ENCODE data around the gene MAP2K4. TPM values are rescaled to one million over a fixed set of nuclear protein-coding genes. Genes with fewer than 3 reads are reported as not detected.
A peak's percentile ranks its signal among the peaks of the same experiment; 100 is the strongest.
"Not testable (repeated sequence)": the region's sequence is repeated elsewhere in the genome, so short reads cannot be mapped to it uniquely, and the experiment has no call there.

The MAP2K4 gene
- total RNA-seq (2014; rRNA removed; shearing (Covaris generic)): 18.7 and 22.9 TPM in 2 replicates
- polyA plus RNA-seq (2015; cell fraction: cytosol; rRNA removed): 19.7 and 26.6 TPM in 2 replicates
- 14.5 and 14.8 TPM in 2 replicates for polyA plus RNA-seq (2015; cell fraction: nucleus; rRNA removed)

DNA sequence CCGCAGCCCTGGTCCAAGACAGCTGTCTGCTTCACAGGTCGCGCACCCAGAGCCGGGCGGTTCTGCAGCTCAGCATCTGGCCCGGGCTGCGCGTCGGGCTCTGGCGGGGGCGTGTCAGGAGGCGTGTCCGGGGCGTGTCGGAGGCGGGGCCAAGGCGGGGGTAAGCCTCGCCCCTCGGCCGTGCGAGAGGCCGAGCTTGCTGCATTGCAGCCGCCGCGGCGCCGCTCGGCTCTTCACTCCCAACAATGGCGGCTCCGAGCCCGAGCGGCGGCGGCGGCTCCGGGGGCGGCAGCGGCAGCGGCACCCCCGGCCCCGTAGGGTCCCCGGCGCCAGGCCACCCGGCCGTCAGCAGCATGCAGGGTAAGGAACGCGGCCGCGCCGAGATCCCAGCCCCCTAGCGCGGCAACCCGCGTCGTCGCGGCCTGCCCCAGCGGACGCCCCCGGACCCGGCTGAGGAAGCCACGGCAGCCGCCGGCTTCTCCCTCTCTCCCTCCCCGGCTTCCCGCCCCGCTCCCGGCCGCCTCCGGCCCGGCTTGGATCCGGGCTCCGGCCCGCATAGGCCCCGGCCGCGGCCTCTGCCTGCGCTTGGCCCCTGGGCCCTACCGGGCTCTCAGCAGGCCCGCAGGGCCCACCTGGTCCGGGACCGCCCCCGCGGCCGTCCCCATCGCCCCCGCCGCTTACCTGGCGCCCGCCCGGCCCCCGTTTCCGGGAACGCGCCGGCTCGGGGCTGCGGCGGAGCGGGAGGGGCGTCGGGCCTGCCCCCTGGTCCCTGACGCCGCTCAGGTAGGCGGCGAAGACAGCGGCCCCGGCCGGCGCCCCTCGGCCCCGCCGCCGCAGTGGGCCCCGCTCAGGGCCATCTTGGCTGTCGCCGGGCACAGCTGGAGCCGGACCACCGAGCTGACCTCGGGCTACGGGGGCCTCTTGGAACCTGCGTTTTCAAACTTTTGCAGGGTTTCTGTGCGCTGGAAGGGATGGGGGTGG is at the start of gene MAP2K4:
Gene MAP2K4 (plus strand): TSS at position 236 of the 981 bp plus-strand sequence. CDS start 10 bp downstream, at position 246.
- peak; percentile 79 for DNase-seq (ENCODE audit: low read depth)

DNA sequence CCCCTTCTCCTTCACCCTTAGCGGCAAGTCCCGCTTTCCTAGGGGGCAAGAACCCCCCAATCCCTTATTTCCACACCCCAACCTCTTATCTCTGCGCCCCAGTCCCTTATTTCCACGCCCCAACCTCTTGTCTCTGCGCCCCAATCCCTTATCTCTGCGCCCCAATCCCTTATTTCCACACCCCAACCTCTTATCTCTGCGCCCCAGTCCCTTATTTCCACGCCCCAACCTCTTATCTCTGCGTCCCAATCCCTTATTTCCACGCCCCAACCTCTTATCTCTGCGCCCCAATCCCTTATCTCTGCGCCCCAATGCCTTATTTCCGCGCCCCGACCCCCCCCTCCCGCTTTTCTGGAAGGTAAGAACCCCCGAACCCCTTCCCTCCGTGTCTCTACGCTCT is 47.9 kb upstream of the MAP2K4 start:
- not testable (repeated sequence) for DNase-seq (ENCODE audit: low read depth)

DNA sequence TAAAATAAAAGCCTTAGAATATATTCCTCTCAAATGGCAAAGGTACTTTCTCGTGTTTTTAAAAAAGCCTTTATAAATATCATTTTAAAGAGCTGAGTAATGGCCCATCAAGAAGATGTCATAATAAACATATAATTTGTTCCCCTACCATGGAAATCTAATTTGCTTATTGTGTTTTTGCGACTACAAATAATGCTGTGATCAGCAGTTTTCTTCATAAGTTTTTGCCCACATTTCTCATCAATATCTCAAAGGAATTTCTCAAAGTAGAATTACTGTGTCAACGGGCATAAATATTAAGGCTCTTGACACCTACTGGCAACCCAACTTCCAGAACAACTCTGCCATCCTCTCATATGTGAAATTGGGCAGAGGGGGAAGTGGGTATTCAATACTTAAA is 40.9 kb upstream of the MAP2K4 start:
- DNase-seq (ENCODE audit: low read depth): no peak

GRCh38 chr17:11980813-11981212 is 39.9 kb upstream of the MAP2K4 start:
- DNase-seq (ENCODE audit: low read depth): no peak

DNA sequence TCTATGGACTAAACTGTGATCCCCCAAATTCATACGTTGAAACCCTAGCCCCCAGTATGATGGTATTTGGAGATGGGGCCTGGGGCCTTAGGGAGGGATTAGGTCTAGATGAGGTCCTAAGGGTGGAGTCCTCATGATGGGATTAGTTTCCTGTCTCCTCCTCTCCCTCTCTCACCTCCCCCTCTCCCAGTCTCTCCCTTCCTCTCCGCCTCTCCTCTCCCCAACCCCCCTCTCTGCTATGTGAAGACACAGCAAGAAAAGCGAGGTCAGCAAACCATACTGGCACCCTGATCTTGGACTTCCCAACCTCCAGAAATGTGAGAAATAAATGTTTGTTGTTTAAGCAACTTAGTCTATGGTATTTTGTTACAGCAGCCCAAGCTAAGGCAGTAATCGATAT is 38.8 kb upstream of the MAP2K4 start:
- no peak for DNase-seq (ENCODE audit: low read depth)

DNA sequence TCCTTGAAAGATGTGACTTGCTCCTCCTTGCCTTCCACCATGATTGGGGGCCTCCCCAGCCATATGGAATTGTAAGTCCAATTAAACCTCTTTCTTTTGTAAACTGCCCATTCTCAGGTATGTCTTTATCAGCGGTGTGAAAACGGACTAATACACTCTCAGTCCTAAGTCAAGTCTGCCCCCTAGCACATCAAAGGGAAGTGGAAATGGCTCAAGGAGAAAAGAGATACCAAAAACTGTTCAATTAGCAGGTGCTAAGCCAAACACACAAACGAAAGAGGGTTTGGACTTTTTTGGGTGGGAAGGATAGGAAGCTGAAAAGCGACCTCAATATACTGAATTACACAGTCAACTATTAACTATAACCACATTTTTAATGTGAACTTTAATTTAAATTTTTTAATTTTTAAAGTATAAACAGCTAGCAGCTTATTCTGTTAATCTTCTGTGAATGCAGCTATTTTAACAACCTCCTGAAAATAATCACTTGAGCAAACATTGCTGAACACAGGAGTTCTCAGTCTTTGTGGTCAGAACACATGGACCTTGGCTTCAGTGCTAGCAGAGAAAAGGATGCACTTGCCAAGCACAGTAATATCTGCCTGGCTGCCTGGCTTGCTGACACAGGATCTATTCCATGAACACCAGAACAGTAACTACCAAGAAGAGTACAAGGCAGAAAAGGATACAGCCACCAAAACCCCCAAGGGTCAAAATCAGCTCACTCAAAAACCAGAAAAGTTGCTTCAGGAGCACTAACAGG is 34.3 kb upstream of the MAP2K4 start:
- no peak for DNase-seq (ENCODE audit: low read depth)

DNA sequence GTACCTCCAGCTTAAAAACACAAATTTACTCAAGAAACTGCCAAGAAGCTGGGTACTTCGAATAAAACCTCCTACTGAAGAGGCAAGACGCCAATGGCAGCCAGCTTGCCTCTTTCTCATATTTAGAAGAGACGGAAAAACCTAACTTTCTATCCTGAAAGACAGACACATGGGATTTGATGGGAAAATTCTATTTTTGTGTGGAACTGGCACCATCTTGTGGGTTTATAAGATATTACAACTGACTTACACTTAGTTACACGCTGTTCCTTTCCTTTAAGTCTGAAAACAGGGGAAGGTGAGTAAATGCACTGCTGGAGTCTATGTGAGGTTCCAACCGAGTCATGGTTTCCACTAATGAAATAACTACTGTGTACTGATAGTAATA is 33.7 kb upstream of the MAP2K4 start:
- DNase-seq (ENCODE audit: low read depth): peak; percentile 54

DNA sequence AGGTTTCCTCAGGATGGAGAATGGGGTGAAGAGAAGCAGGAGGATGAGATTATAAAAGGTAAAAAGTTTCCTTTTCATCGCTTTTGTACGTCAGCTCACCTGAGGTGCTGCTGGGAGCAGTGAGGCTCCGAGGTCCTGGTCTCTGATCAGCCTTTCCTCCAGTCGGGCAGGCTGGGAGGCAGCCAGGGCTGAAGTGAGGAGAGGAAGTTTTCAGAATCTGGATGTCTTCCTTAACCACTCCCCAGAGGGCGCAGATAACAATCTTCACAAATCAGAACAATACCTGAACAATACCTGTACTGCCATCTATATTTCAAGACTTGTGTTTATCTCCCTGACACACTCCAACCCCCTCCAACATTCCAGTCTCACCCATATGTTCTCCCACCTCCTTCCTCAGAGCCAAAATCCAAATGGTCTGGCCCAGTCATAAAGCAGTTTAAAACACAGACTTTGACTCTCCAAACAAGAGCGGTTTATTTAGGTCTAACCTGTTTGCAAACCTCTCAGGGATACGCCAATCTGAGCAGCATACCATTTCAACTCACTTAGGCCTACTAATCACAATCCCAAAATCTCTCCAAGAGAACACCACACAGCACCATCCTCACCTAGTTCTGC is 30.2 kb upstream of the MAP2K4 start:
- no peak for DNase-seq (ENCODE audit: low read depth)

- DNase-seq (ENCODE audit: low read depth): no peak
These were observed 29.2 kb upstream of the MAP2K4 start for GRCh38 chr17:11991461-11991860.

DNA sequence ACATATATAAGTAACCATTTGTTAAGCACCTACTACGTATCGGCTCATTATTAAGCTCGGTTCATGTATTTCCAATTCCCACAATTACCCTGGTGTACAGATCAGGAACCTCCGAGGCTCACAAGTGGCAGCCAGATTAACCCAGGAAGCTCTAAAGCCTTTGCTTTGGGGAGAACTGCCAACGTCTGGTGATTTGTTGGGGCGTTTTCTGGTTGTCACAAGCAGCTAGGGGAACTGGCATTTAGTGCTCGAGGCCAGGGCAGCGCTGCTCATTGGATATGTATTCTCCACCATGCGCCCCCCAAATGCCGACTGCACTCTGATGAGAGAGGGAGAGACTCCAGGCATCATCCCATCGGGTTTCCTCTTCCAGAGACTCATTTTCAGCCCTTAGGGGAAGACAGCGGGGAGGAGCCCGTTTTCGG is 23.9 kb upstream of the MAP2K4 start:
- DNase-seq (ENCODE audit: low read depth): no peak

DNA sequence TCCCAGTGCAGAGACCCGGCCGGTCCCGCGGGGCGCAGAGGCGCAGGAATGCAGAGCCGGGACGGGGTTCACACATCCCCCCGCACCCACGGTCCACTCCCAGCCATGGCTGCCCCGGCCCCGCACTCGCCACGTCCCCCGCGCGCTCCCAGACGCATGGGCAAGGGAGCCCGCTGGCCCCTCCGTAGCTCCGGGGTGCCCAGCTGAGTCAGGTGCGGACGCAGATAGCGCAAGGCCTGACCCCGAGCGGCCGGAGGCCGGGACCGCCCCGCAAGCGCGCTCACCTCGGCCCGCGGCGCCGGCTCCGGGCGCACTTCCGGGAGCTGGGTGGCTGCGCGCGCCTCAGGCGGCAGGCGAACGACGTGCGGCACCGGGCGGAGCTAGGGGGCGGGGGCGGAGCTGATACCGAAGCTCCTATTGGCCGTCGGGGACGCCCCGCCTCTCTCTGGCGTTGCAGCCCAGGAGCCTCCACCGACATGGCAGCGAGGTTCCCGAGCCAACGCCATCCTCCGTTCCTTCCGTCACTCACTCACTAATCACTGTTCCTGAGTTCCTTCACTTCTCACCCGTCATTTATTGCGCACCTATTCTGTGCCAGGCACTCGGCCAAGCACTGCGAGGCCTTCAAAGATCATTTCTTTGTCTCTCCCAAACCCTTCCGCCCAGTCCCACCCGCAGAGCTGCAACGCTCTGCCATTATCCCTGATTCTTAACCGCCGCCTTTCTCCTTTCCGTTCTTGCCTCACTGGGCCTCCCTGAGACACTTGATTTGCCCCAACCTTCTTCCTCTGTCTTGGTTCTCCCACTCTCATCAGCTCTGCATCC is 23.3 kb upstream of the MAP2K4 start, which contains the start of gene ZNF18:
Gene ZNF18 (minus strand): TSS at position 329 of the 825 bp plus-strand sequence. CDS start 4,646 bp downstream, outside the sequence.
- DNase-seq (ENCODE audit: low read depth): peak; percentile 92

- DNase-seq (ENCODE audit: low read depth): no peak
These were observed 22.8 kb upstream of the MAP2K4 start for GRCh38 chr17:11997972-11998233.

- no peak for DNase-seq (ENCODE audit: low read depth)
These were observed 21.0 kb upstream of the MAP2K4 start for GRCh38 chr17:11999696-12000095.

DNA sequence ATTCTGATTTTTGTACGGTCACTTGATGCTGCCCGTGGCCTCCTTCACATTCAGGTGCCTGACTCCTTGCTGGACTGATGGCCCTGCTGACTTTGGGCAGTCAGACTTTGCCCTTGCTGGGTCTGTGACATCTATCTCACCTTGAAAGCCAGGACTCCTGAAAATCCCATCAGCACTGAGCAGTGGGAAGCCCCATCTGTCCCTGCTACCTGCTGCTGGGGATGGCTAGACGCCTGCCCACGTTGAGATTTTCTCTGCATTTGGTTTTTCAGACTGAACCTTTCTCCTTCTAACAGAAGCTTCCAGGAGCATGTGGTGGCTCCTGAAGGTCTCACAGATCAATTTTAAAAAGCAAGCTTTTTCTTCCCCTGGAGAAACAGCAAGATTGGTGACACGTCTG is 13.2 kb upstream of the MAP2K4 start:
- DNase-seq (ENCODE audit: low read depth): no peak

GRCh38 chr17:12021623-12022140 is 1.0 kb downstream of the MAP2K4 start:
- no peak for DNase-seq (ENCODE audit: low read depth)

DNA sequence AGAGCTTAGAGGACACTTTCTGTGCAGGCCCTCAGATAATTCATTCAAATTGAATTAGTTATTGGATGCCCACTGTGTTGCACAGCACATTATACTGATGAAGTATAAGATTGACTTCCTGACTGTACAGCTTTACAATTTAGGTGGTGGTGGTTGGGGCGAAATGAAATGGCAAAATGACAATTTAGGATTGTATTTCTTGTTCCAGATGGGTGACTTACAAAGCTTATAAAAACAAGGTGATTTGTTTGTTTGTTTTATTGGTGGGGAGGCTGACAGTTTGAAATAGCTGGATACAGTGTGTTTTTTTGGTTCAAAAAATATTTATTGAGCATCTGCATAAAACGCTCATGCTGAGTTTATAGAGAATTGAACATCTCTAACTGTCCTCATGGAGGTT is 1.6 kb downstream of the MAP2K4 start:
- DNase-seq (ENCODE audit: low read depth): no peak

- peak; percentile 90 for DNase-seq (ENCODE audit: low read depth)
These were observed 3.6 kb downstream of the MAP2K4 start for GRCh38 chr17:12024327-12024726.

DNA sequence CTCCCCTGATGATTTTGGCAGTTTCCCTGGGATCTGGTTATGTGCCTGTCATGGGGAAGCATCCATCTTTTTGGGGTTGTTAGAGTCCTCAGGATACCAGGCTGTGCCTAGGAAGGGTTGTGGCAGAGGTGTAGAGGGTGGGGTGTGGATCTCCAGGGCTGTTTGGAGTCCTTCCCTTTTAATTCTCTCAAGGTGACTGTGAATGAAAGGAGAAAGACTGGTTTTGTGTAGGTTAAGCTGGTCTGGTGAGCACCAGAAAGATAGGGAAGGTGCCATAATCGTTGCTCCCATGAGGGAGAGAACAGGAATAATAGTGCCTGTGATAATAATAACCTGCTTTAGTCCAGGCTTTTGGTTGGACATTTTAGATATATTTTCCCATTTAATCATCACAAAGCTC is 7.0 kb downstream of the MAP2K4 start:
- DNase-seq (ENCODE audit: low read depth): no peak

DNA sequence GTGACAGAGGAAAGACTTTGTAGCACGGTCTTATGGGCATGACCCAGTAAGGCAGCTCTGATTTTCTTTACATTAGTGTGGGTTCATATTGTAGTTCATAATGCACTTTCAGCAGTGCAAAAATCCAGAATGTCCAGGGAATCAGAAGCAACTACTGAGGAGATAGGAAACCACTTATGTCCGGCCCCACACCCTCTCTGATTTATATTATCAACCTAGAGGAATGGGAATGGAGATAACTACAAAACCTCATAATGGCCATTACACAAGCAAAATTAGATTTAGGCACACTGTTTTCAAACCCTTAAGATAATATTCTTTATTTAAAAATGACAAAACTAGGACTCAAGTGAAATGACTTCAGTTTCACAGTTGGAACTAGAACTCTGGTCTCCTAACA is 7.9 kb downstream of the MAP2K4 start:
- no peak for DNase-seq (ENCODE audit: low read depth)

GRCh38 chr17:12034538-12034937 is 13.9 kb downstream of the MAP2K4 start:
- no peak for DNase-seq (ENCODE audit: low read depth)

DNA sequence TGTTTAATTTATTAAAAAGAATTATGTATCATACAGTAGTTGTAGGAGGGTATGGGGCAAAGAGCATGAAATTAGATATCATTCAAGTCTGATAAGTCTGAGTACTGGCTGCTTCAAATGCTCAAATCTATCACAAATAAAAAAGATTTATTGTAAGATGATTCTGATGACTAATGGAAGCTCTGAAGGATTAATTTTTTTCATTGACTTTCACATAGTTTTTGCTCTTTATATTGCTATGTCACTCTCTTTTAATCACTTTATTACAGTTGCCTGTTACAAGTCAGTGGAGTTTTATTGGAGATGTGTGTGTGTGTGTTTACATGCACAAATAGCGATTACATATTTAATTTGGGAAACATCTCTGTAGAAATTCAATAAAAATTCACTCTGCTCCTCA is 15.0 kb downstream of the MAP2K4 start:
- DNase-seq (ENCODE audit: low read depth): no peak
